Endothelial cell of umbilical vein (primary cell): ENCODE results near the gene NEO1. TPM values are rescaled to one million over a fixed set of nuclear protein-coding genes. Genes with fewer than 3 reads are reported as not detected.

ENCODE experiments used
- BruUV-seq: library from RNA; stranded (reverse); fragments of 400-500 nt; replicated peaks from 2 replicates; lab custom pipeline; 2021; lab: Mats Ljungman, UMichigan
- CTCF ChIA-PET: fragments of 300-600, 350-600 bp; sonication (Branson Sonifier 250); formaldehyde crosslinking; loops from one replicate; lab custom pipeline; 2021; ENCODE audit warnings: antibody characterized with exemption, inconsistent platforms; lab: Charles Lee
- POLR2A ChIA-PET: fragments of 300-600, 350-600 bp; sonication (Branson Sonifier 250); formaldehyde crosslinking; loops from one replicate; lab custom pipeline; 2021; ENCODE audit warnings: antibody characterized with exemption, inconsistent platforms; lab: Charles Lee
- DNase-seq: peaks from one replicate; pipeline ENCODE4 v3.0.0-alpha.2; 2011; ENCODE audit warnings: low read depth, low spot score
- FAIRE-seq: peaks from 2 replicates; lab custom pipeline; 2011; peaks lifted over from hg19 to GRCh38; lab: Jason Lieb, UNC
- H2AFZ ChIP-seq: 2 replicates; pipeline ENCODE4 v1.6.0; 2012; ENCODE audit warnings: low read depth, low read length, control low read depth, inconsistent platforms
- H3K27ac ChIP-seq: 2 replicates; pipeline ENCODE4 v1.5.1; 2011; ENCODE audit warnings: low read depth, mild to moderate bottlenecking, control low read depth, low read length, moderate library complexity; ENCODE audit not compliant: insufficient read depth
- H3K27me3 ChIP-seq, 2 experiments: 2 replicates each; pipeline versions ENCODE4 v1.6.0 to v1.6.1; 2011; ENCODE audit warnings: low read length in 2 of 2, mixed read lengths in 1 of 2; ENCODE audit not compliant: control insufficient read depth in 2 of 2, insufficient read depth in 2 of 2
- H3K36me3 ChIP-seq, 2 experiments: 2 replicates in 1 of 2; 3 replicates in 1 of 2; pipeline ENCODE4 v1.5.1; 2011; ENCODE audit warnings: low read length in 2 of 2, mild to moderate bottlenecking in 1 of 2, moderate library complexity in 1 of 2; ENCODE audit not compliant: control insufficient read depth in 2 of 2, insufficient read depth in 2 of 2; ENCODE audit errors: extremely low read depth in 1 of 2
- H3K4me1 ChIP-seq: 3 replicates; pipeline ENCODE4 v1.5.1; 2011; ENCODE audit warnings: mild to moderate bottlenecking, low read length; ENCODE audit not compliant: control insufficient read depth, insufficient read depth; ENCODE audit errors: extremely low read depth
- H3K4me2 ChIP-seq: 2 replicates; pipeline ENCODE4 v1.6.1; 2011; ENCODE audit warnings: low read length, control low read depth, mixed read lengths; ENCODE audit not compliant: insufficient read depth
- H3K4me3 ChIP-seq, 3 experiments: fragments of 200-600 bp in 1 of 3; sonication (generic), shearing (Covaris generic) in 1 of 3; replicated peaks in 1 of 3; 2 replicates each; pipeline ENCODE4 v1.5.1; 2011 to 2016; ENCODE audit warnings: control low read depth in 3 of 3, low read length in 3 of 3, mild to moderate bottlenecking in 2 of 3, inconsistent platforms in 1 of 3, low read depth in 1 of 3, moderate library complexity in 1 of 3; ENCODE audit not compliant: insufficient read depth in 1 of 3
- H3K79me2 ChIP-seq: 2 replicates; pipeline ENCODE4 v1.6.0; 2012; ENCODE audit warnings: low read length, inconsistent platforms; ENCODE audit not compliant: control insufficient read depth, insufficient read depth
- H3K9ac ChIP-seq: replicated peaks from 2 replicates; pipeline ENCODE3; 2011; ENCODE audit warnings: low read length, control low read depth; ENCODE audit not compliant: insufficient read depth; ENCODE audit errors: extremely low read depth
- H3K9me1 ChIP-seq: replicated peaks from 3 replicates; pipeline ENCODE4 v1.6.0; 2011; ENCODE audit warnings: mild to moderate bottlenecking, low read length; ENCODE audit not compliant: control insufficient read depth, insufficient read depth; ENCODE audit errors: extremely low read depth
- H3K9me3 ChIP-seq: replicated peaks from 2 replicates; pipeline ENCODE4 v1.5.1; 2012; ENCODE audit warnings: low read length, inconsistent platforms; ENCODE audit not compliant: control insufficient read depth, insufficient read depth
- H4K20me1 ChIP-seq: replicated peaks from 2 replicates; pipeline ENCODE3; 2011; ENCODE audit warnings: mild to moderate bottlenecking, low read length; ENCODE audit not compliant: control insufficient read depth, insufficient read depth; ENCODE audit errors: extremely low read depth
- CTCF ChIP-seq, 2 donors: IDR thresholded peaks; 1 replicate in 1 of 2; 2 replicates in 1 of 2; pipeline ENCODE4 v1.5.1; 2011; ENCODE audit warnings: low read length in 2 of 2, mild to moderate bottlenecking in 2 of 2, moderate library complexity in 2 of 2, control low read depth in 1 of 2, inconsistent platforms in 1 of 2, low read depth in 1 of 2; ENCODE audit not compliant: insufficient read depth in 1 of 2; ENCODE audit errors: extremely low read depth in 1 of 2
- EZH2 ChIP-seq: IDR thresholded peaks from 2 replicates; pipeline ENCODE4 v1.6.1; 2012; ENCODE audit warnings: borderline replicate concordance, low read depth, mild to moderate bottlenecking, moderate library complexity, low read length, inconsistent platforms; ENCODE audit not compliant: severe bottlenecking
- FOS ChIP-seq: IDR thresholded peaks from 2 replicates; pipeline ENCODE4 v1.6.1; 2011; ENCODE audit warnings: mild to moderate bottlenecking, low read length, moderate library complexity, borderline replicate concordance; ENCODE audit not compliant: insufficient read depth
- GATA2 ChIP-seq: IDR thresholded peaks from 2 replicates; pipeline ENCODE4 v1.7.0; 2011; ENCODE audit warnings: low read depth, mild to moderate bottlenecking, moderate library complexity, mixed read lengths, low read length; ENCODE audit not compliant: insufficient read length, insufficient read depth
- JUN ChIP-seq: IDR thresholded peaks from 2 replicates; pipeline ENCODE4 v1.6.1; 2011; ENCODE audit warnings: borderline replicate concordance, low read depth; ENCODE audit not compliant: insufficient read length, insufficient read depth
- MAX ChIP-seq: IDR thresholded peaks from 2 replicates; pipeline ENCODE4 v1.6.1; 2011; ENCODE audit not compliant: insufficient read depth, insufficient read length
- MYC ChIP-seq: IDR thresholded peaks from one replicate; pipeline ENCODE4 v1.6.1; 2011; ENCODE audit warnings: mild to moderate bottlenecking, low read depth, low read length
- POLR2A ChIP-seq: IDR thresholded peaks from 2 replicates; pipeline ENCODE4 v1.6.1; 2012; ENCODE audit warnings: low read depth, mild to moderate bottlenecking, control low read depth, low read length
- POLR2AphosphoS5 ChIP-seq: IDR thresholded peaks from 2 replicates; pipeline ENCODE4 v1.6.1; 2012; ENCODE audit warnings: low read depth, mild to moderate bottlenecking, control low read depth, low read length, moderate library complexity; ENCODE audit not compliant: insufficient read depth
- dilution Hi-C: fragments of 300-500 bp; cut with MboI; formaldehyde crosslinking; loops from one replicate; pipeline ENCODE4 v1.15.0; 2019; ENCODE audit warnings: low sequenced_read_pairs; ENCODE audit not compliant: extremely low pct_ligation_motif_present
- intact Hi-C: fragments of 100-400 bp; cut with micrococcal nuclease; formaldehyde crosslinking; loops from one replicate; pipeline ENCODE4 v1.10.0; 2022
- polyA plus RNA-seq, 4 experiments: library from polyadenylated mRNA; depleted of rRNA in 3 of 4; stranded (reverse) in 3 of 4; unstranded in 1 of 4; fragments of >200 nt; gene quantifications; 2 replicates each; pipeline versions ENCODE4 v1.2.1 to v1.2.3, GENCODE V29; 2011 to 2012; ENCODE audit warnings: missing spikeins in 1 of 4
- total RNA-seq: library from RNA; stranded (reverse); gene quantifications from 2 replicates; pipeline ENCODE4 v1.2.3, GENCODE V29; 2021

Gene NEO1
- total and polyA plus RNA-seq, 2 donors (not counting 3 experiments of a cell fraction or from before 2014, with no cell fraction given) = 0.12 to 0.35 TPM

GRCh38 chr15:73270366-73271097 is 218.3 kb downstream of the NEO1 start:
- no peak for DNase-seq
- no peak overlapping the region for H2AFZ ChIP-seq
- no peaks in the 10 kb centered on the region for H3K9me1 ChIP-seq
- FAIRE-seq = no peak
- no peaks in the 10 kb centered on the region for H4K20me1 ChIP-seq
- TF ChIP-seq POLR2A (no peak), GATA2 (no peak), MYC (no peak), POLR2AphosphoS5 (no peak), CTCF (IDR thresholded peaks at IDR 0.05; ENCODE audit: extremely low read depth in 1 of 2, insufficient read depth in 1 of 2, low read depth in 1 of 2, low read length in 2 of 2) (no peak), MAX (no peak), JUN (no peak), FOS (no peak), EZH2 (no peak)
- H3K79me2 ChIP-seq = no peaks in the 10 kb centered on the region
- no peaks in the 10 kb centered on the region for H3K9me3 ChIP-seq
- dilution Hi-C loops (no loop called here), intact Hi-C loops (loop anchor here (10.0 kb wide), 1 partner anchor 666 kb away; no protein-coding TSS in a partner anchor)
- no peak overlapping the region for H3K9ac ChIP-seq
- H3K36me3 ChIP-seq = no peaks in the 10 kb centered on the region
- POLR2A ChIA-PET = no interaction called here
- no peaks in the 10 kb centered on the region for H3K4me1 ChIP-seq
- CTCF ChIA-PET = interaction anchor here (1.5 to 1.8 kb wide), 2 partner anchors 29 to 548 kb away, joined by 4 to 5 read pairs; no protein-coding TSS in a partner anchor
- BruUV-seq = no TSS peak
- no peak overlapping the region for H3K4me3 ChIP-seq
- H3K4me2 ChIP-seq = no peak overlapping the region
- no peak overlapping the region for H3K27ac ChIP-seq
- H3K27me3 ChIP-seq = peaks cover 0 to 2% of the 10 kb centered on the region in 2 experiments
